WTC11 (cell line): ENCODE measurements around the gene FBXO15.

Experiments used
- ELF4 ChIP-seq: sonication (generic); formaldehyde crosslinking; IDR thresholded peaks from 2 replicates; pipeline ENCODE4 v1.8.1; 2022; ENCODE audit warnings: low read depth, mild to moderate bottlenecking, moderate library complexity, missing genetic modification reagents
- ESRRA ChIP-seq: sonication (generic); formaldehyde crosslinking; IDR thresholded peaks from 2 replicates; pipeline ENCODE4 v1.8.1; 2022; ENCODE audit warnings: mild to moderate bottlenecking, missing genetic modification reagents, borderline replicate concordance
- NR3C1 ChIP-seq: sonication (generic); formaldehyde crosslinking; conservative IDR thresholded peaks from 2 replicates; pipeline ENCODE4 v1.8.1; 2023; ENCODE audit warnings: low read depth, mild to moderate bottlenecking, missing genetic modification reagents
- TEAD4 ChIP-seq: sonication (generic); formaldehyde crosslinking; IDR thresholded peaks from 2 replicates; pipeline ENCODE4 v1.8.0; 2022; ENCODE audit warnings: mild to moderate bottlenecking, missing genetic modification reagents
- ZBTB21 ChIP-seq: sonication (generic); formaldehyde crosslinking; IDR thresholded peaks from 2 replicates; pipeline ENCODE4 v1.8.1; 2023; ENCODE audit warnings: mild to moderate bottlenecking, missing genetic modification reagents, borderline replicate concordance
- TF ChIP-seq, protein P1 (sequence below): fragments of 250-450 bp; sonication (Bioruptor Pico); IDR thresholded peaks from 2 replicates; pipeline ENCODE4 v1.9.0; 2021; ENCODE audit warnings: mild to moderate bottlenecking, borderline replicate concordance

DNA sequence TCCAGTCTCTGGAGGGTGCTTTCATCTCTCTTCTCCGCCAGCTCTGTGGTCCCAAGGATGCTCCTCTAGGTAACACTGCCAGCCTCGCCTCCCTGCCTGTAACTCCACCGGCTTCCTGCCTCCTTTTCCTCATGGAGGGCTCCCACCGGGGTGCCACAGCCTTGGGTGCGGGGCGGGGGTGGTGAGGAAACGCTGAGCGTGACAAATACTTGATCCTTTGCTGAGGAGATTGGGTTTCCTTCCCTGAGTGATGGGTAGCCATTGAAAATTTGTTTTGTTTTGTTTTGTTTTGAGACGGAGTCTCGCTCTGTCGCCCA lies 25.8 kb upstream of the FBXO15 start:
- no peak for TF ChIP-seq ESRRA (CRISPR knock-in tag)
- no peak for TF ChIP-seq ELF4 (CRISPR knock-in tag)
- TF ChIP-seq ZBTB21 (CRISPR knock-in tag): no peak
- TF ChIP-seq NR3C1: no peak
- TF ChIP-seq TEAD4 (CRISPR knock-in tag): no peak
- TF ChIP-seq, protein P1, sequence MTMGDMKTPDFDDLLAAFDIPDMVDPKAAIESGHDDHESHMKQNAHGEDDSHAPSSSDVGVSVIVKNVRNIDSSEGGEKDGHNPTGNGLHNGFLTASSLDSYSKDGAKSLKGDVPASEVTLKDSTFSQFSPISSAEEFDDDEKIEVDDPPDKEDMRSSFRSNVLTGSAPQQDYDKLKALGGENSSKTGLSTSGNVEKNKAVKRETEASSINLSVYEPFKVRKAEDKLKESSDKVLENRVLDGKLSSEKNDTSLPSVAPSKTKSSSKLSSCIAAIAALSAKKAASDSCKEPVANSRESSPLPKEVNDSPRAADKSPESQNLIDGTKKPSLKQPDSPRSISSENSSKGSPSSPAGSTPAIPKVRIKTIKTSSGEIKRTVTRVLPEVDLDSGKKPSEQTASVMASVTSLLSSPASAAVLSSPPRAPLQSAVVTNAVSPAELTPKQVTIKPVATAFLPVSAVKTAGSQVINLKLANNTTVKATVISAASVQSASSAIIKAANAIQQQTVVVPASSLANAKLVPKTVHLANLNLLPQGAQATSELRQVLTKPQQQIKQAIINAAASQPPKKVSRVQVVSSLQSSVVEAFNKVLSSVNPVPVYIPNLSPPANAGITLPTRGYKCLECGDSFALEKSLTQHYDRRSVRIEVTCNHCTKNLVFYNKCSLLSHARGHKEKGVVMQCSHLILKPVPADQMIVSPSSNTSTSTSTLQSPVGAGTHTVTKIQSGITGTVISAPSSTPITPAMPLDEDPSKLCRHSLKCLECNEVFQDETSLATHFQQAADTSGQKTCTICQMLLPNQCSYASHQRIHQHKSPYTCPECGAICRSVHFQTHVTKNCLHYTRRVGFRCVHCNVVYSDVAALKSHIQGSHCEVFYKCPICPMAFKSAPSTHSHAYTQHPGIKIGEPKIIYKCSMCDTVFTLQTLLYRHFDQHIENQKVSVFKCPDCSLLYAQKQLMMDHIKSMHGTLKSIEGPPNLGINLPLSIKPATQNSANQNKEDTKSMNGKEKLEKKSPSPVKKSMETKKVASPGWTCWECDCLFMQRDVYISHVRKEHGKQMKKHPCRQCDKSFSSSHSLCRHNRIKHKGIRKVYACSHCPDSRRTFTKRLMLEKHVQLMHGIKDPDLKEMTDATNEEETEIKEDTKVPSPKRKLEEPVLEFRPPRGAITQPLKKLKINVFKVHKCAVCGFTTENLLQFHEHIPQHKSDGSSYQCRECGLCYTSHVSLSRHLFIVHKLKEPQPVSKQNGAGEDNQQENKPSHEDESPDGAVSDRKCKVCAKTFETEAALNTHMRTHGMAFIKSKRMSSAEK: no peak
